LNCaP clone FGC (cell line): ENCODE data around the gene NFIB.

Experiments
- DNase-seq: peaks from one replicate; pipeline ENCODE4 v3.0.0-alpha.2; 2011; ENCODE audit warnings: low read depth
- H3K4me3 ChIP-seq: 2 replicates; pipeline ENCODE4 v1.5.1; 2011; ENCODE audit warnings: mild to moderate bottlenecking, low read depth, low read length, control low read depth
- CTCF ChIP-seq: IDR thresholded peaks from 2 replicates; pipeline ENCODE4 v1.5.1; 2012; ENCODE audit warnings: mild to moderate bottlenecking; ENCODE audit not compliant: control insufficient read depth, insufficient read depth; ENCODE audit errors: extremely low read depth

NFIB gene

GRCh38 chr9:14064940-14065339, 249.0 kb downstream of the NFIB start:
- no peak for TF ChIP-seq CTCF
- H3K4me3 ChIP-seq = no peak overlapping the region
- DNase-seq = no peak

- no peak for TF ChIP-seq CTCF
- DNase-seq = no peak
- H3K4me3 ChIP-seq = no peak overlapping the region
These were observed 250.2 kb downstream of the NFIB start for GRCh38 chr9:14063756-14064155.

GRCh38 chr9:14062586-14063221, 251.2 kb downstream of the NFIB start:
- no peak for DNase-seq
- H3K4me3 ChIP-seq = no peak overlapping the region
- TF ChIP-seq CTCF = no peak

GRCh38 chr9:14061936-14062585, 251.9 kb downstream of the NFIB start:
- TF ChIP-seq CTCF = no peak
- DNase-seq = no peak

GRCh38 chr9:14058325-14058688, 255.6 kb downstream of the NFIB start:
- TF ChIP-seq CTCF = no peak
- DNase-seq = no peak
- no peak overlapping the region for H3K4me3 ChIP-seq

More at GRCh38 chr9:14061936-14062585, 251.9 kb downstream of the NFIB start:
- H3K4me3 ChIP-seq = no peak overlapping the region

GRCh38 chr9:14057368-14058324, 256.3 kb downstream of the NFIB start:
- H3K4me3 ChIP-seq = no peak overlapping the region
- no peak for TF ChIP-seq CTCF
- no peak for DNase-seq
